AG09309 (cell line): Measurements from ENCODE around the gene INSC.

Experiments
- DNase-seq: peaks from one replicate; pipeline ENCODE4 v3.0.0-alpha.2; 2010; ENCODE audit warnings: low read depth
- H3K4me3 ChIP-seq: 2 replicates; pipeline ENCODE4 v1.5.1; 2011; ENCODE audit warnings: mild to moderate bottlenecking, low read depth, low read length, moderate library complexity; ENCODE audit not compliant: control insufficient read depth
- CTCF ChIP-seq: IDR thresholded peaks from 2 replicates; pipeline ENCODE4 v1.5.1; 2011; ENCODE audit warnings: mild to moderate bottlenecking, low read depth, low read length, inconsistent platforms; ENCODE audit not compliant: insufficient read depth, control insufficient read depth; ENCODE audit errors: missing control alignments

INSC gene

DNA sequence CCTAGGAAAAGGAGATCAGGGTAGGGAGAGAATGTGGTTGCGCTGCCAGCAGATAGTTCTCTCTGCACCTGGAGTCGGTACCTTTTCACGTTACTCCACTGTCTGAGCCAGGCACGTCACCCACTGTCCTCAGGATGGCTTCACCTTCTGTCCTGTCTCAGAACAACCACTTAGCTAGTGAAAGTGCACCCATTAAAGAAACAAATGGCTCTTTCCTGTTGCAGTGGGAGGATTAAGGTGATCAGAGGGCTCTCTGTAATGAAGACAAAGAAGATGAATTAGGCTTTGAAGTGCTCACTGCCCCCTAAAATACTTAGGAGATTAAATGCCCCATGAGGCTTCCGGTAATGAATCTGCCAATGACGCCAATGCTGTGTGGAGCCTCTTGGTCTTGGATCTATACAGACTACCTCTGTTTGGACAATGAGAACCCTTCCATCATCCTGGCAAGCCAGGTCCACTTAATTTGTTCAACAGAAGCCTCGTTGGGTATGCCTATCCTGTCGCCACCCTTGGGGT, 113.7 kb downstream of the INSC start:
- DNase-seq, result no peak
- no peak overlapping the region for H3K4me3 ChIP-seq
- no peak for TF ChIP-seq CTCF

DNA sequence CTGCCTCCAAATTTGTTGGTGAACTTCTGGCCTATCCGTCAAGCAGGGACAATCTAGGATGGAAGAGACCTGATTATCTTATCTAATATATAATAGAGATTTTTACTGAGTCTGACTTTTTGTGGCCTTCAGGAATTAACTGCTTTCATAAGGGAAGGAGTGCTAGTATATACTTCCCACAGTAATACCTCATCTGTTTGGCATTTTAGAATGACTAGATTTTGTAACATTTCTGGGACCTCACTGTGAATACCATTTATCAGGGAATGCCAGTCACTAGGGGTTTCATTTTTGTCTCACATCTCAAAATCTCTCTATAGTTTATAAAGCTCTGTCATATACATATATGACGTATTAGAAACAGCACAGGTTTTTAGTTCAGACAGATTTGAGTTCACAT, 114.3 kb downstream of the INSC start:
- no peak for TF ChIP-seq CTCF
- DNase-seq, result no peak
- no peak overlapping the region for H3K4me3 ChIP-seq

DNA sequence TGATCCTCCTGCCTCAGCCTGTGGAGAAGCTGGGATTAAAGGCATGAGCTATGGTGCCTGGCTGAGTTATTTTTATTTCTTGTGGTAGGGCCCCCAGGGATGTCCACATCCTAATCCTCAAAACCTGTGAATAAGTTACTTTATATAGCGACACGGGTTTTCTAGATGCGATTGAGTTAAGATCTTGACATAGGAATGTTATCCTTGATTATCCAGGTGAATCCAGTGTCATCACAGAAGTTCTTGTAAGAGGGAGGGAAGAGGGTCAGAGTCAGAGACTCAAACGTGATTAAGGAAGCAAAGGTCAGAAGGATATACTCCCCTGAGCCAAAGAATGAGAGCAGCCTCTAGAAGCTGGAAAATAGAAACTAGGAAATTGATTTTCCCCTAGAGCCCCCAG, 117.8 kb downstream of the INSC start:
- no peak for TF ChIP-seq CTCF
- no peak overlapping the region for H3K4me3 ChIP-seq
- DNase-seq, result no peak

DNA sequence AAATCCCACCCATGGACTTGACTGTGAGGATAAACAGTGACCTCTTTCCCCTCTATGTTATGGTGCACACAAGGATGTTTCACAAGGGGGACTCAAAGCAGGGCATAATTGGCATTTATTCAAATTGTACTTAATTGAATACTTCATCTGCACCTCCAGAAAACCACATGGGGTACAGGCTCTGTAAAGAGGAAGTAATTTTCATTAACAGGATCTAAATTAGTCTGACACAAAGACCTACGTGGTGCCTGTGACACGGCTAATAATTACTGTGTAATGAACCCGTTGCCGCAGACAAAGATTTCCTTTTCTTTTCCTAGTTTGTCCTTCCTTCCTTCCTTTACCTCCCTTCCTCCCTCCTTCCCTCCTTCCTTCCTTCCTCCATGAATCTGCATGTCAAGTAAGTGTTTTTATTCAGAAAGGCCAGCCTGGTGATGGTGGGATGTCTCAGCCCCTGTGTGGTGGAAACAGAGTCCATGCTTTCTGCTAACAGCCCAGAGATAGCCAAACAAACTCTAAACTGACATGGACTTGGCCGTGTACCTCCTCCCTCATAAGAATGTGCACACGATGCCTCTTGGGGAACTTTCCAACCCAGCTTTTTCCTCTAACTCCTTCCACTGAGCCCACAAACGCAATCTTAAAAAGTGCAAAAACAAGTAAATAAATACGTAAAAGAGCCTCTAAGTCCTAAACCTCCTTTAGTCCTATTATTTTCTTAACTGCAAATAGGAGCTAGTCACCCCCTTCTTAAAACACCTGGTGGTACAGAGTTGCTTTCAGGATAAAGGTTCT, 118.8 kb downstream of the INSC start:
- TF ChIP-seq CTCF, result no peak
- DNase-seq, result no peak
- no peak overlapping the region for H3K4me3 ChIP-seq

DNA sequence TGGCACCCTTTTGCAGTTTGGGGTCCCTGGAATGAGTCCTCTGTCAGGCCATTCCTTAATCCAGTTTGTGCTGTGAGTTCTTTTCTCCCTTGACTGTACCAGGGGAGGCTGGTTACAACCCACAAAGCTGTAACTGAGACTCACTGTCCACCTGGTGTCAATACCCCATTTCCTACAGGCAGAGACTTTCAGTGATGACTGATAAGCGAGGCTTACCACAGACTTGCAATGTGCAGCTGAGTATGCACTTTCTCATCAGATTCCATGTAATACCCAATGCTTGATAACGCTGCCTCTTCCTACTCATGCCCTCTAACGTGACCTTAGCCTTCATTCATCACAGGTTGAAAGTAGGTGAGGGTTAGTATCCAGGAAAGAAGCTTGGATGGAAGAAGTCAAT, 120.1 kb downstream of the INSC start:
- no peak for DNase-seq
- H3K4me3 ChIP-seq, result no peak overlapping the region
- no peak for TF ChIP-seq CTCF

DNA sequence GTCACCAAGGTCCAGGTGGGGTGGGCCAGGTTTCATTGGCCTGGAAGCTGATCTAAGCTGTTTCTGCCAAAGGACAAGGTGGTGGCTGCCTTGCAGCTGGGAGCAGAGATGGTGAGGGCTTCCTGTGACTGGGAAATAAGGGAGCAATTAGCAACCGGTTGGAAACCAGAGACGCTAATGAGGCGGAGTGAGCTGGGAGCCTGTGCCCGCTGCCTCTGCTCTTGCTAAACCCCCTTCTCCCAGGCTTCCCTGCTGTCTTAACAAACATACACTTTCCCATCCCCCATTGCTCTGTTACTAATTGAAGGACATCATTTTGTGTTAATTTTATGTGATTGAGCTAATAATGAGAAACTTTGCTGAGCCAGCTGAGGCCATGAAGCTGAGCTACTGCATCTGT, 121.8 kb downstream of the INSC start:
- no peak overlapping the region for H3K4me3 ChIP-seq
- no peak for DNase-seq
- no peak for TF ChIP-seq CTCF
